ENCODE results near the gene COA4. TPM values are rescaled to one million over a fixed set of nuclear protein-coding genes. Genes with fewer than 3 reads are reported as not detected.
A peak's percentile ranks its signal among the peaks of the same experiment; 100 is the strongest.

COA4 gene
- 100 to 1,000 TPM in 1 of 4 donors, 10 to 100 TPM in 3; 42.9 to 106 (median 87.8) TPM for total RNA-seq

DNA sequence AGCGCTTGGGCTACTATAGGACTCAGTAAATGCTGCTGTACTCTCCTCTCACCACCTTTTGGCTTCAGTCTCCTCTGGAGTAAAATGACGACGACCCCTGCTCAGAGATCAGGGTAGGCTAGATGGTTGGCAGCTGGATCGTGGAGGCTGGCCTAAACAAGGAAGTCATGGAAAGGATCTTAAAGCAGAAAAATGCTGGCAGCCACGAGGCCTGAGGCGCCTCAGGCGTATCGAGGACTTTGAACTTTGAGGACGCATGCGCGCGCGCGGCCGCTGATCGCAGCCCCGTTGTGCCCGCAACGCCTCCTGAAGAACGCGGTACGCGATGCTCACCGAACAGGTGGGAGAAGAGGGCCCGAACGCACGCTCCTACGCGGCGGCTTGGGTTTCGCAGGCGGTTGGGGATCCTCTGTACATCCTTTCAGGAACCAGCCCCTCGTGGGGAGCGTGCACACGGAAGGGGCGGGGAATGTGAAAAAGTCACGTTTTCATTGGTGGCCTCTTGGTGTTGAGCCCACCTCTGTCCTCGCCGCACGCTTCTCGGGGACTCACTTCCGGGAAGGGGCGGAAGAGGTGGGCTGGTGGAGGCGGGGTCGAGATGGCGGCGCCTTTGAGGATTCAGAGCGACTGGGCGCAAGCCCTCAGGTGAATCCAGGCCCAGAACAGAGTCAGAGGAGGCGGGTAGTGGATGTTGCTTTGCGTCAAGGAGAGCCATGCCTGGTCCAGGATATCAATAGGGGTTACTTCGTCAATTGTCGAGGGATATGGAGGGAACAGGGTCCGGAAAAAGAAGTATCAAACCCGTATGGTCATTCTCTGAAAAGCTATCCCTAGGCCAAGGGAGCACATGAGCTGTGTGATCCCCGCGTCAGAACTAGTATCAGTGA is at the start of gene COA4, which contains the start of gene PAAF1:
Gene COA4 (minus strand): TSS at position 423 of the 887 bp plus-strand sequence. CDS start 3,468 bp downstream, outside the sequence.
Gene PAAF1 (plus strand): TSS at position 576 of the 887 bp plus-strand sequence. CDS start 23 bp downstream, at position 599.
- Histone ChIP-seq H3K4me3 (peak within 1 kb of the TSS; percentile 64 to 85 (median 68)), H3K27ac (peak within 1 kb of the TSS; percentile 75 to 90 (median 82)), H3K36me3 (peaks cover 0 to 28% (median 0%) of the 10 kb centered on the region in 3 donors), H3K27me3 (no peaks in the 10 kb centered on the region), H3K9me3 (no peaks in the 10 kb centered on the region), H3K4me1 (peaks cover 0 to 28% (median 7%) of the 10 kb centered on the region in 4 donors)
- peak; percentile 38 to 58 for TF ChIP-seq POLR2A (IDR thresholded peaks at IDR 0.05)
- TF ChIP-seq, protein P1, sequence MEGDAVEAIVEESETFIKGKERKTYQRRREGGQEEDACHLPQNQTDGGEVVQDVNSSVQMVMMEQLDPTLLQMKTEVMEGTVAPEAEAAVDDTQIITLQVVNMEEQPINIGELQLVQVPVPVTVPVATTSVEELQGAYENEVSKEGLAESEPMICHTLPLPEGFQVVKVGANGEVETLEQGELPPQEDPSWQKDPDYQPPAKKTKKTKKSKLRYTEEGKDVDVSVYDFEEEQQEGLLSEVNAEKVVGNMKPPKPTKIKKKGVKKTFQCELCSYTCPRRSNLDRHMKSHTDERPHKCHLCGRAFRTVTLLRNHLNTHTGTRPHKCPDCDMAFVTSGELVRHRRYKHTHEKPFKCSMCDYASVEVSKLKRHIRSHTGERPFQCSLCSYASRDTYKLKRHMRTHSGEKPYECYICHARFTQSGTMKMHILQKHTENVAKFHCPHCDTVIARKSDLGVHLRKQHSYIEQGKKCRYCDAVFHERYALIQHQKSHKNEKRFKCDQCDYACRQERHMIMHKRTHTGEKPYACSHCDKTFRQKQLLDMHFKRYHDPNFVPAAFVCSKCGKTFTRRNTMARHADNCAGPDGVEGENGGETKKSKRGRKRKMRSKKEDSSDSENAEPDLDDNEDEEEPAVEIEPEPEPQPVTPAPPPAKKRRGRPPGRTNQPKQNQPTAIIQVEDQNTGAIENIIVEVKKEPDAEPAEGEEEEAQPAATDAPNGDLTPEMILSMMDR (IDR thresholded peaks at IDR 0.05), result no peak
- DNase-seq, result peak; percentile 93 to 97 (median 95)

DNA sequence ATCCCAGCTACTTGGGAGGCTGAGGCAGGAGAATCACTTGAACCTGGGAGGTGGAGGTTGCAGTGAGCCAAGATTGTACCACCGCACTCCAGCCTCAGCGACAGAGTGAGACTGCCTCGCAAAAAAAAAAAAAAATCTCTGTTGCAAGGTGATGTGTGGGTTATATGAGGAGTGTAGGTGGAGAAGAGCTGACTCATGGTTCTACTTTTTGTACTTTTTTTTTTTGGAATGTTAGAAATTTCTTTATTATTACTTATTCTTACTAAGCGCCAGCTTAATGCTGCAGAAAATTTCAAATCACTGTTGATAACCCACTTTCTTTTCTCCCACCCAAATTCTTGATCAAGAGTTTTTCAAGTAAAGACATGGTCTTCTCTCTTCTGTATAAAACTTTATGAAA is 44.5 kb upstream of the COA4 start:
- H3K27ac ChIP-seq, result no peak overlapping the region
- no peaks in the 10 kb centered on the region for H3K9me3 ChIP-seq
- H3K27me3 ChIP-seq, result no peaks in the 10 kb centered on the region
- DNase-seq, result no peak
- H3K4me3 ChIP-seq, result no peak overlapping the region
- peaks cover 0 to 63% (median 0%) of the 10 kb centered on the region in 3 donors for H3K36me3 ChIP-seq
- H3K4me1 ChIP-seq, result no peaks in the 10 kb centered on the region
- no peak for TF ChIP-seq POLR2A (IDR thresholded peaks at IDR 0.05)
- TF ChIP-seq, protein P1 (IDR thresholded peaks at IDR 0.05), result no peak

DNA sequence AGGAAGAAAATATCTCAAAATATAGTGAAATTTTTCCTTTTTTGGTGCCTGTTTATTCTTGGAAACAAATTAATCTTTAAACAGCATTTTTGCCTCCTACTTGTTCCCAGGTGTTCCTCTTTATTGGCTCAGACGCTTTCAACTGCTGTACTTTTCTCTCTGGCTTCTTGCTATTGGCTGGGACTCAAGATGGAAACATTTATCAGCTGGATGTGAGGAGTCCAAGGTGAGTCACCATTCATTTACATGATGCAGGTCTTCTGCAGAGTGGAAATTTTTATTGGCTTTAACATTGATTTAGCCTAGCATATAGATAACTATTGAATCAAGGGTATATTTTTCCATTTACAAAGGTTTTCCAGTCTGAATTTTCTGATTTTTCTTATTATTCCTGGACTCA is 39.8 kb upstream of the COA4 start:
- peak in 1 of 3 donors; percentile 60 for DNase-seq
- peaks cover 0 to 55% (median 0%) of the 10 kb centered on the region in 3 donors for H3K36me3 ChIP-seq
- peak overlapping the region in 1 of 4 donors; percentile 45 for H3K27ac ChIP-seq

DNA sequence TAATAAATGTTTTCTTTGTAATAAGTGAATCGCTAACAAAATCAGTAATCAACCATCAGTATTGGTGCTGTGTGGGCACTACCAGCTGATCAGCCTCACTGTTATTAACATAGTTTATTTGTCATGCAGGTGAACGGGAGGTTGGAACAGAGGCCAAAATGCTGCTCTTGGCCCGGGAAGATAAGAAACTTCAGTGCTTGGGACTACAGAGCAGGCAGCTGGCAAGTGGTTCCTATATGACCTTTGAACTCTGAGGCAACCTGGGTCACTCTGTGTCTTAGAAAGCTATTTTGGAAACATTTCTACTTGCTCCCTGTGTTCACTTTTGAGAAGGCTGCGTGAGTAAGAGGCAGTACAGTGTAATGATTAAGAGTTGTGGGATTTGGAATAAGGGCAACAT is 37.6 kb upstream of the COA4 start:
- peaks cover 0 to 54% (median 0%) of the 10 kb centered on the region in 3 donors for H3K36me3 ChIP-seq
- H3K4me3 ChIP-seq, result no peak overlapping the region
- peak in 1 of 3 donors; percentile 59 for DNase-seq
- no peak overlapping the region for H3K27ac ChIP-seq
- H3K9me3 ChIP-seq, result no peaks in the 10 kb centered on the region
- TF ChIP-seq, protein P1 (IDR thresholded peaks at IDR 0.05), result no peak
- no peak for TF ChIP-seq POLR2A (IDR thresholded peaks at IDR 0.05)
- H3K27me3 ChIP-seq, result no peaks in the 10 kb centered on the region
- H3K4me1 ChIP-seq, result peaks cover 0 to 9% (median 0%) of the 10 kb centered on the region in 4 donors

More for the DNA sequence above, 39.8 kb upstream of the COA4 start:
- Histone ChIP-seq H3K4me3 (no peak overlapping the region), H3K9me3 (no peaks in the 10 kb centered on the region), H3K27me3 (no peaks in the 10 kb centered on the region), H3K4me1 (peaks cover 0 to 9% (median 0%) of the 10 kb centered on the region in 4 donors)
- TF ChIP-seq, protein P1 (IDR thresholded peaks at IDR 0.05), result no peak
- TF ChIP-seq POLR2A (IDR thresholded peaks at IDR 0.05), result no peak

DNA sequence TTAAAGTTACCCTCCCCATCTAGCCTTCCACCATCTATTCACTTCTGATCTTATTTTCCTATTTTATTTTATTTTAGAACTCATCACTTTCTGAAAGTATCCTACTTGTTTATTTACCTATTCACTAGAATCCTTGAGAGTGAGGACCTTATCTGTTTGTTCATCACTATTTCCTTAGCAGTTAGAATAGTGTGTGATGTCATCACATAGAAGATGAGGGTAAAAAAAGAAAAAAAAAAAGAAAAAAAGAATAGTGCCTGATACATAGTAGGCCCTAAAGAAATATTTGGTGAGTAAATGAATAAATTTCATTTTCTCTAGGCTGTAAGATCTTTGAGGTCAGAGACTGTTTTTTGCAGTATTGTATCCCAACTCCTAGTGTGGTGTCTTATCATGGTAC is 36.8 kb upstream of the COA4 start:
- H3K4me1 ChIP-seq, result peaks cover 0 to 9% (median 0%) of the 10 kb centered on the region in 4 donors
- peaks cover 0 to 46% (median 0%) of the 10 kb centered on the region in 3 donors for H3K36me3 ChIP-seq
- no peak overlapping the region for H3K27ac ChIP-seq
- TF ChIP-seq POLR2A (IDR thresholded peaks at IDR 0.05), result no peak
- TF ChIP-seq, protein P1 (IDR thresholded peaks at IDR 0.05), result no peak
- DNase-seq, result no peak
- no peak overlapping the region for H3K4me3 ChIP-seq
- H3K27me3 ChIP-seq, result no peaks in the 10 kb centered on the region
- no peaks in the 10 kb centered on the region for H3K9me3 ChIP-seq
